Measurements from ENCODE around the gene RABIF. TPM values are rescaled to one million over a fixed set of nuclear protein-coding genes. Genes with fewer than 3 reads are reported as not detected.
"Not testable (repeated sequence)": the region's sequence is repeated elsewhere in the genome, so short reads cannot be mapped to it uniquely, and the experiment has no call there.

Gene RABIF
- total RNA-seq, 1 donor from 2014 or later = 13.5 TPM

GRCh38 chr1:202908998-202909397 lies 20.0 kb upstream of the RABIF start:
- Mint-ChIP-seq H3K36me3 (ENCODE audit: low read depth) (no peaks in the 10 kb centered on the region), H3K9me3 (no peaks in the 10 kb centered on the region), H3K27ac (ENCODE audit: unreplicated experiment) (no peak overlapping the region), H3K4me3 (no peak overlapping the region), H3K4me1 (no peaks in the 10 kb centered on the region), H3K27me3 (ENCODE audit: low read depth) (no peaks in the 10 kb centered on the region)
- no peak for DNase-seq (ENCODE audit: low read depth, low spot score)
- TF ChIP-seq CTCF (conservative IDR thresholded peaks at IDR 0.05) = no peak

GRCh38 chr1:202905331-202905730 lies 16.4 kb upstream of the RABIF start:
- Mint-ChIP-seq H3K27ac (ENCODE audit: unreplicated experiment) (no peak overlapping the region), H3K9me3 (no peaks in the 10 kb centered on the region), H3K4me3 (no peak overlapping the region), H3K36me3 (ENCODE audit: low read depth) (no peaks in the 10 kb centered on the region), H3K27me3 (ENCODE audit: low read depth) (no peaks in the 10 kb centered on the region), H3K4me1 (no peaks in the 10 kb centered on the region)
- TF ChIP-seq CTCF (conservative IDR thresholded peaks at IDR 0.05) = no peak
- no peak for DNase-seq (ENCODE audit: low read depth, low spot score)

- not testable (repeated sequence) for H3K4me3 Mint-ChIP-seq; H3K27me3 Mint-ChIP-seq (ENCODE audit: low read depth)
These were observed 14.9 kb upstream of the RABIF start for GRCh38 chr1:202903808-202904207.

GRCh38 chr1:202901555-202901954 lies 12.6 kb upstream of the RABIF start:
- H3K4me1 Mint-ChIP-seq = no peaks in the 10 kb centered on the region
- no peak overlapping the region for H3K4me3 Mint-ChIP-seq
- no peaks in the 10 kb centered on the region for H3K27me3 Mint-ChIP-seq (ENCODE audit: low read depth)
- H3K36me3 Mint-ChIP-seq (ENCODE audit: low read depth) = no peaks in the 10 kb centered on the region
- DNase-seq (ENCODE audit: low read depth, low spot score) = no peak
- no peaks in the 10 kb centered on the region for H3K9me3 Mint-ChIP-seq
- TF ChIP-seq CTCF (conservative IDR thresholded peaks at IDR 0.05) = no peak
- no peak overlapping the region for H3K27ac Mint-ChIP-seq (ENCODE audit: unreplicated experiment)

More at GRCh38 chr1:202903808-202904207, 14.9 kb upstream of the RABIF start:
- not testable (repeated sequence) for H3K9me3 Mint-ChIP-seq; H3K27ac Mint-ChIP-seq (ENCODE audit: unreplicated experiment); H3K36me3 Mint-ChIP-seq (ENCODE audit: low read depth); DNase-seq (ENCODE audit: low read depth, low spot score); H3K4me1 Mint-ChIP-seq

- Mint-ChIP-seq H3K27ac (ENCODE audit: unreplicated experiment) (no peak overlapping the region), H3K36me3 (ENCODE audit: low read depth) (peaks cover 10% of the 10 kb centered on the region)
These were observed 3.6 kb upstream of the RABIF start for GRCh38 chr1:202892501-202892900.

GRCh38 chr1:202890392-202890791 lies 1.4 kb upstream of the RABIF start:
- H3K36me3 Mint-ChIP-seq (ENCODE audit: low read depth) = peaks cover 10% of the 10 kb centered on the region
- no peaks in the 10 kb centered on the region for H3K27me3 Mint-ChIP-seq (ENCODE audit: low read depth)
- no peak overlapping the region for H3K27ac Mint-ChIP-seq (ENCODE audit: unreplicated experiment)
- H3K9me3 Mint-ChIP-seq = no peaks in the 10 kb centered on the region
- TF ChIP-seq CTCF (conservative IDR thresholded peaks at IDR 0.05) = no peak
- no peak for DNase-seq (ENCODE audit: low read depth, low spot score)
- peaks cover 21% of the 10 kb centered on the region for H3K4me1 Mint-ChIP-seq
- peak overlapping the region; percentile 94 for H3K4me3 Mint-ChIP-seq

More at GRCh38 chr1:202892501-202892900, 3.6 kb upstream of the RABIF start:
- Mint-ChIP-seq H3K4me1 (peaks cover 16% of the 10 kb centered on the region), H3K4me3 (no peak overlapping the region), H3K27me3 (ENCODE audit: low read depth) (no peaks in the 10 kb centered on the region), H3K9me3 (no peaks in the 10 kb centered on the region)
- no peak for DNase-seq (ENCODE audit: low read depth, low spot score)
- TF ChIP-seq CTCF (conservative IDR thresholded peaks at IDR 0.05) = no peak

All from neural crest cell (in vitro differentiated cells).